Suprapubic skin (tissue), 3 donors: ENCODE results near the gene STPG3.

ENCODE experiments used
- EP300 ChIP-seq: sonication (generic); formaldehyde crosslinking; IDR thresholded peaks from one replicate; pipeline ENCODE4 v1.6.1; 2017; ENCODE audit warnings: antibody characterized with exemption
- POLR2A ChIP-seq, 2 donors: fragments of 450-650 bp; IDR thresholded peaks; one replicate each; pipeline ENCODE4 v1.6.1; 2017; ENCODE audit warnings: antibody characterized with exemption in 2 of 2, mild to moderate bottlenecking in 2 of 2, moderate library complexity in 2 of 2
- TF ChIP-seq, protein P1 (sequence below), 2 donors: fragments of 200-600 bp in 1 of 2; fragments of 450-650 bp in 1 of 2; sonication (generic) in 1 of 2; IDR thresholded peaks; one replicate each; pipeline ENCODE4 v1.5.1; 2016 to 2019; ENCODE audit warnings: antibody characterized with exemption in 2 of 2, mild to moderate bottlenecking in 1 of 2, moderate library complexity in 1 of 2

DNA sequence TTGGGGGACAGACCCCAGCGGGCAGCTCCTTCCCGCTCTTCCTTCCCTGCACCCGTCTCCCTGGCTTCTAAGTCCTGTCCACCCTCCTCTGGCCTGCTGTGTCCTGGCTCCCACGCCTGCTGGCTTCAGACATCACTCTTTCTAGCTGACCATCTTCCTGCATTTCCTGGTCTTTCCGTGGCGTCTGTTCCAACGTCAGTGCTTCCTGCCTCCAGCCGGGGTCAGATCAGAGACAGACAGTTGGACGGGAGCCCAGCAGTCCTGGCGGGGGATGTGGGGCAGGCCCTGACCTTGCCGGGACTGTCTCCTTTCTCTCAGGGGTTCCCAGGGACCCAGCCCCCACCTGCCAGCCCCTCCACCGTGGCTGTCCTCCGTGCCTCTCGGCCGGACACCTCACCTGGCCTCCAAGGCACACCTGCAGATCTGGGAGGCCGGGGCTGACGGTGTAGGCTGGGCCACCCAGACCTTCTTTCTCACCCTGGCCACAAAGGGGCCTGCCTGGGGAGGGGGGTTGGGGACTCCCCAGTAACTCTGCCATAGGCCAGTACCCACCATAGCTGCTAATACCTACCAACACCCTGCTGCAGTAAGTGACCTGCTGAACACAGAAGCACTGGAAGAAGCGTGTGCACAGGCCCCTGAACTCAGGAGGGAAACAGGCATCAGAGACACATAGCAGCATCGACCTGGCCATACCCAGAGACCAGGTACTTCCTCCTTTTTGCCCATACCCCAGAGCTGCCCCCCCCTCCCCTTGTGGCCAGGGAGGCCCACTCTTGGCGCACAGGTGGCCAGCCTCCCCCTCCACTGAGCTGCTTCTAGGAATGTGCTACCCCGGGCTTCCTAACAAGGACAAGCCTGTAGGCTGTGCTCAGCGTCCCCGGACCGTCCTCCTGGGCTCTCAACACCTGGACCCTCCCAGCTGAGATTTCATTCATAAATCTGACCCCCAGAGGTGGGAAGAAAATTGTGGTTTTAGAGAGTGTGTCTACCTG, 45.9 kb downstream of the STPG3 start:
- TF ChIP-seq, protein P1, sequence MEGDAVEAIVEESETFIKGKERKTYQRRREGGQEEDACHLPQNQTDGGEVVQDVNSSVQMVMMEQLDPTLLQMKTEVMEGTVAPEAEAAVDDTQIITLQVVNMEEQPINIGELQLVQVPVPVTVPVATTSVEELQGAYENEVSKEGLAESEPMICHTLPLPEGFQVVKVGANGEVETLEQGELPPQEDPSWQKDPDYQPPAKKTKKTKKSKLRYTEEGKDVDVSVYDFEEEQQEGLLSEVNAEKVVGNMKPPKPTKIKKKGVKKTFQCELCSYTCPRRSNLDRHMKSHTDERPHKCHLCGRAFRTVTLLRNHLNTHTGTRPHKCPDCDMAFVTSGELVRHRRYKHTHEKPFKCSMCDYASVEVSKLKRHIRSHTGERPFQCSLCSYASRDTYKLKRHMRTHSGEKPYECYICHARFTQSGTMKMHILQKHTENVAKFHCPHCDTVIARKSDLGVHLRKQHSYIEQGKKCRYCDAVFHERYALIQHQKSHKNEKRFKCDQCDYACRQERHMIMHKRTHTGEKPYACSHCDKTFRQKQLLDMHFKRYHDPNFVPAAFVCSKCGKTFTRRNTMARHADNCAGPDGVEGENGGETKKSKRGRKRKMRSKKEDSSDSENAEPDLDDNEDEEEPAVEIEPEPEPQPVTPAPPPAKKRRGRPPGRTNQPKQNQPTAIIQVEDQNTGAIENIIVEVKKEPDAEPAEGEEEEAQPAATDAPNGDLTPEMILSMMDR (IDR thresholded peaks at IDR 0.05) = no peak
- TF ChIP-seq POLR2A (IDR thresholded peaks at IDR 0.05) = no peak
- TF ChIP-seq EP300 = no peak
